HepG2 (cell line): ENCODE measurements around the gene DSTN. TPM values are rescaled to one million over a fixed set of nuclear protein-coding genes. Genes with fewer than 3 reads are reported as not detected.

Experiments
- ATF7-NPFF ChIP-seq: sonication (generic); formaldehyde crosslinking; IDR thresholded peaks from 2 replicates; pipeline ENCODE4 v1.8.1; 2023; ENCODE audit warnings: mild to moderate bottlenecking, low read depth, missing genetic modification reagents, moderate library complexity
- CBX1 ChIP-seq: IDR thresholded peaks from one replicate; pipeline ENCODE4 v1.6.1; 2016; ENCODE audit warnings: antibody characterized with exemption, low read depth
- MAX ChIP-seq: IDR thresholded peaks from 2 replicates; pipeline ENCODE4 v1.6.1; 2012; ENCODE audit warnings: inconsistent platforms
- MTA3 ChIP-seq: sonication (generic); formaldehyde crosslinking; IDR thresholded peaks from 2 replicates; pipeline ENCODE4 v1.4.0; 2020; ENCODE audit warnings: missing genetic modification reagents
- NR2F1 ChIP-seq, 2 experiments: fragments of 450-650 bp in 1 of 2; formaldehyde crosslinking in 1 of 2; IDR thresholded peaks; 2 replicates each; pipeline versions ENCODE4 v1.5.0 to v1.6.1; 2016 to 2020; ENCODE audit warnings: mild to moderate bottlenecking in 1 of 2, missing compliant biosample characterization in 1 of 2, missing genetic modification reagents in 1 of 2, moderate library complexity in 1 of 2
- PAXIP1 ChIP-seq: sonication (generic); formaldehyde crosslinking; conservative IDR thresholded peaks from 2 replicates; pipeline ENCODE4 v1.4.0; 2020; ENCODE audit warnings: mild to moderate bottlenecking, missing genetic modification reagents, moderate library complexity
- PHF21A ChIP-seq: sonication (generic); formaldehyde crosslinking; IDR thresholded peaks from 2 replicates; pipeline ENCODE4 v1.5.0; 2020; ENCODE audit warnings: mild to moderate bottlenecking, missing genetic modification reagents
- SSRP1 ChIP-seq: IDR thresholded peaks from 2 replicates; pipeline ENCODE4 v1.6.1; 2016; ENCODE audit warnings: control low read depth
- ZFX ChIP-seq: sonication (generic); formaldehyde crosslinking; IDR thresholded peaks from 2 replicates; pipeline ENCODE4 v1.4.0; 2020; ENCODE audit warnings: mild to moderate bottlenecking, low read depth, missing genetic modification reagents, moderate library complexity
- ZNF292 ChIP-seq: sonication (generic); formaldehyde crosslinking; IDR thresholded peaks from 2 replicates; pipeline ENCODE4 v1.8.1; 2022; ENCODE audit warnings: mild to moderate bottlenecking, low read depth, missing genetic modification reagents, borderline replicate concordance
- ZNF569 ChIP-seq: sonication (generic); formaldehyde crosslinking; IDR thresholded peaks from 2 replicates; pipeline ENCODE4 v1.5.0; 2020; ENCODE audit warnings: mild to moderate bottlenecking, missing genetic modification reagents, moderate library complexity, borderline replicate concordance
- ZNF772 ChIP-seq: sonication (generic); formaldehyde crosslinking; IDR thresholded peaks from 2 replicates; pipeline ENCODE4 v1.5.0; 2020; ENCODE audit warnings: mild to moderate bottlenecking, missing genetic modification reagents
- polyA plus RNA-seq, 8 experiments: library from polyadenylated mRNA; depleted of rRNA in 3 of 8; stranded (reverse) in 7 of 8; unstranded in 1 of 8; fragments of >200 nt; fragmentation: Illumina TruSeq in 4 of 8; extraction: Trizol in 4 of 8; gene quantifications; 2 replicates each; pipeline versions ENCODE4 v1.2.1 to v1.2.3, GENCODE V29; 2011 to 2016; ENCODE audit warnings: low read depth in 4 of 8, missing spikeins in 1 of 8, mixed read lengths in 1 of 8; ENCODE audit not compliant: insufficient read depth in 1 of 8
- total RNA-seq, 5 experiments: library from RNA; depleted of rRNA; stranded (reverse); fragments of >200 nt; fragmentation: Illumina TruSeq; extraction: Trizol; gene quantifications; 2 replicates each; pipeline ENCODE4 v1.2.3, GENCODE V29; 2016; ENCODE audit warnings: low read depth in 1 of 5
- TF ChIP-seq, protein P1 (sequence below): sonication (generic); formaldehyde crosslinking; IDR thresholded peaks from 2 replicates; pipeline ENCODE4 v1.4.0; 2020; ENCODE audit warnings: missing genetic modification reagents
- TF ChIP-seq, protein P2 (sequence below): sonication (generic); formaldehyde crosslinking; IDR thresholded peaks from 2 replicates; pipeline ENCODE4 v1.5.0; 2020; ENCODE audit warnings: missing genetic modification reagents
- TF ChIP-seq, protein P3 (sequence below): sonication (generic); formaldehyde crosslinking; IDR thresholded peaks from 2 replicates; pipeline ENCODE4 v1.4.0; 2020; ENCODE audit warnings: mild to moderate bottlenecking, missing genetic modification reagents

Gene DSTN
- total and polyA plus RNA-seq, 2 of the 13 experiments (the other 11 are each of a cell fraction or from before 2014, with no cell fraction given) = 27.6 to 106 TPM

- peak; percentile 56; the same call in 1 of the 2 replicates for TF ChIP-seq PAXIP1 (CRISPR knock-in tag)
- TF ChIP-seq, protein P1, sequence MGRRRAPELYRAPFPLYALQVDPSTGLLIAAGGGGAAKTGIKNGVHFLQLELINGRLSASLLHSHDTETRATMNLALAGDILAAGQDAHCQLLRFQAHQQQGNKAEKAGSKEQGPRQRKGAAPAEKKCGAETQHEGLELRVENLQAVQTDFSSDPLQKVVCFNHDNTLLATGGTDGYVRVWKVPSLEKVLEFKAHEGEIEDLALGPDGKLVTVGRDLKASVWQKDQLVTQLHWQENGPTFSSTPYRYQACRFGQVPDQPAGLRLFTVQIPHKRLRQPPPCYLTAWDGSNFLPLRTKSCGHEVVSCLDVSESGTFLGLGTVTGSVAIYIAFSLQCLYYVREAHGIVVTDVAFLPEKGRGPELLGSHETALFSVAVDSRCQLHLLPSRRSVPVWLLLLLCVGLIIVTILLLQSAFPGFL = no peak
- peak; percentile 73; the same call in 1 of the 2 replicates for TF ChIP-seq MAX
- TF ChIP-seq NR2F1 (CRISPR knock-in tag; IDR thresholded peaks at IDR 0.05) = no peak
- TF ChIP-seq, protein P2, sequence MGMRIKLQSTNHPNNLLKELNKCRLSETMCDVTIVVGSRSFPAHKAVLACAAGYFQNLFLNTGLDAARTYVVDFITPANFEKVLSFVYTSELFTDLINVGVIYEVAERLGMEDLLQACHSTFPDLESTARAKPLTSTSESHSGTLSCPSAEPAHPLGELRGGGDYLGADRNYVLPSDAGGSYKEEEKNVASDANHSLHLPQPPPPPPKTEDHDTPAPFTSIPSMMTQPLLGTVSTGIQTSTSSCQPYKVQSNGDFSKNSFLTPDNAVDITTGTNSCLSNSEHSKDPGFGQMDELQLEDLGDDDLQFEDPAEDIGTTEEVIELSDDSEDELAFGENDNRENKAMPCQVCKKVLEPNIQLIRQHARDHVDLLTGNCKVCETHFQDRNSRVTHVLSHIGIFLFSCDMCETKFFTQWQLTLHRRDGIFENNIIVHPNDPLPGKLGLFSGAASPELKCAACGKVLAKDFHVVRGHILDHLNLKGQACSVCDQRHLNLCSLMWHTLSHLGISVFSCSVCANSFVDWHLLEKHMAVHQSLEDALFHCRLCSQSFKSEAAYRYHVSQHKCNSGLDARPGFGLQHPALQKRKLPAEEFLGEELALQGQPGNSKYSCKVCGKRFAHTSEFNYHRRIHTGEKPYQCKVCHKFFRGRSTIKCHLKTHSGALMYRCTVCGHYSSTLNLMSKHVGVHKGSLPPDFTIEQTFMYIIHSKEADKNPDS (CRISPR knock-in tag) = no peak; the same call in 1 of the 2 replicates
- peak; percentile 63 for TF ChIP-seq CBX1
- TF ChIP-seq ZFX (CRISPR knock-in tag) = peak; percentile 91
- TF ChIP-seq ZNF569 (CRISPR knock-in tag) = 0 out of 2 replicates have a peak, but pooled peaks have one; percentile 63
- TF ChIP-seq, protein P3, sequence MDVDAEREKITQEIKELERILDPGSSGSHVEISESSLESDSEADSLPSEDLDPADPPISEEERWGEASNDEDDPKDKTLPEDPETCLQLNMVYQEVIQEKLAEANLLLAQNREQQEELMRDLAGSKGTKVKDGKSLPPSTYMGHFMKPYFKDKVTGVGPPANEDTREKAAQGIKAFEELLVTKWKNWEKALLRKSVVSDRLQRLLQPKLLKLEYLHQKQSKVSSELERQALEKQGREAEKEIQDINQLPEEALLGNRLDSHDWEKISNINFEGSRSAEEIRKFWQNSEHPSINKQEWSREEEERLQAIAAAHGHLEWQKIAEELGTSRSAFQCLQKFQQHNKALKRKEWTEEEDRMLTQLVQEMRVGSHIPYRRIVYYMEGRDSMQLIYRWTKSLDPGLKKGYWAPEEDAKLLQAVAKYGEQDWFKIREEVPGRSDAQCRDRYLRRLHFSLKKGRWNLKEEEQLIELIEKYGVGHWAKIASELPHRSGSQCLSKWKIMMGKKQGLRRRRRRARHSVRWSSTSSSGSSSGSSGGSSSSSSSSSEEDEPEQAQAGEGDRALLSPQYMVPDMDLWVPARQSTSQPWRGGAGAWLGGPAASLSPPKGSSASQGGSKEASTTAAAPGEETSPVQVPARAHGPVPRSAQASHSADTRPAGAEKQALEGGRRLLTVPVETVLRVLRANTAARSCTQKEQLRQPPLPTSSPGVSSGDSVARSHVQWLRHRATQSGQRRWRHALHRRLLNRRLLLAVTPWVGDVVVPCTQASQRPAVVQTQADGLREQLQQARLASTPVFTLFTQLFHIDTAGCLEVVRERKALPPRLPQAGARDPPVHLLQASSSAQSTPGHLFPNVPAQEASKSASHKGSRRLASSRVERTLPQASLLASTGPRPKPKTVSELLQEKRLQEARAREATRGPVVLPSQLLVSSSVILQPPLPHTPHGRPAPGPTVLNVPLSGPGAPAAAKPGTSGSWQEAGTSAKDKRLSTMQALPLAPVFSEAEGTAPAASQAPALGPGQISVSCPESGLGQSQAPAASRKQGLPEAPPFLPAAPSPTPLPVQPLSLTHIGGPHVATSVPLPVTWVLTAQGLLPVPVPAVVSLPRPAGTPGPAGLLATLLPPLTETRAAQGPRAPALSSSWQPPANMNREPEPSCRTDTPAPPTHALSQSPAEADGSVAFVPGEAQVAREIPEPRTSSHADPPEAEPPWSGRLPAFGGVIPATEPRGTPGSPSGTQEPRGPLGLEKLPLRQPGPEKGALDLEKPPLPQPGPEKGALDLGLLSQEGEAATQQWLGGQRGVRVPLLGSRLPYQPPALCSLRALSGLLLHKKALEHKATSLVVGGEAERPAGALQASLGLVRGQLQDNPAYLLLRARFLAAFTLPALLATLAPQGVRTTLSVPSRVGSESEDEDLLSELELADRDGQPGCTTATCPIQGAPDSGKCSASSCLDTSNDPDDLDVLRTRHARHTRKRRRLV = no peak
- peak; percentile 74; the same call in 1 of the 2 replicates for TF ChIP-seq ZNF772 (CRISPR knock-in tag)
- TF ChIP-seq ATF7-NPFF = peak; percentile 93
- TF ChIP-seq PHF21A (CRISPR knock-in tag) = no peak; the same call in 1 of the 2 replicates
- TF ChIP-seq ZNF292 (CRISPR knock-in tag) = no peak; the same call in 1 of the 2 replicates
- TF ChIP-seq MTA3 (CRISPR knock-in tag) = no peak; the same call in 1 of the 2 replicates
- no peak for TF ChIP-seq SSRP1
Measured at GRCh38 chr20:17569616-17570346, at the start of gene DSTN (continued).
